Trophoblast cell (in vitro differentiated cells and primary cell): ENCODE data around the gene VPS16.

Source experiments
- DNase-seq, 2 donors: peaks; one replicate each; pipeline ENCODE4 v3.0.0-alpha.2; 2016
- H2AFZ ChIP-seq: 2 replicates; pipeline ENCODE4 v1.6.1; 2013; ENCODE audit warnings: low read length, moderate library complexity, mild to moderate bottlenecking; ENCODE audit not compliant: insufficient read depth, poor library complexity
- H2AK5ac ChIP-seq: 2 replicates; pipeline ENCODE4 v1.6.1; 2013; ENCODE audit warnings: mild to moderate bottlenecking, low read length
- H2BK120ac ChIP-seq: 2 replicates; pipeline ENCODE4 v1.6.1; 2013; ENCODE audit warnings: low read length, mild to moderate bottlenecking, moderate library complexity; ENCODE audit not compliant: insufficient read depth, poor library complexity
- H2BK12ac ChIP-seq: 2 replicates; pipeline ENCODE4 v1.6.1; 2013; ENCODE audit warnings: mild to moderate bottlenecking, low read length, moderate library complexity
- H2BK5ac ChIP-seq: 2 replicates; pipeline ENCODE4 v1.6.1; 2013; ENCODE audit warnings: low read length, low read depth, moderate library complexity, mild to moderate bottlenecking; ENCODE audit not compliant: poor library complexity
- H3K14ac ChIP-seq: 2 replicates; pipeline ENCODE4 v1.6.1; 2013; ENCODE audit warnings: mild to moderate bottlenecking, low read length
- H3K18ac ChIP-seq: 2 replicates; pipeline ENCODE4 v1.6.1; 2013; ENCODE audit warnings: mild to moderate bottlenecking, low read length
- H3K23ac ChIP-seq: 2 replicates; pipeline ENCODE4 v1.6.1; 2013; ENCODE audit warnings: low read length
- H3K27ac ChIP-seq: 2 replicates; pipeline ENCODE4 v1.5.1; 2013; ENCODE audit warnings: low read depth, mild to moderate bottlenecking, inconsistent platforms, low read length, moderate library complexity
- H3K27me3 ChIP-seq: 2 replicates; pipeline ENCODE4 v1.6.1; 2013; ENCODE audit warnings: inconsistent platforms, mild to moderate bottlenecking, low read length, moderate library complexity; ENCODE audit not compliant: insufficient read depth
- H3K36me3 ChIP-seq, 2 experiments: 1 replicate in 1 of 2; 2 replicates in 1 of 2; pipeline ENCODE4 v1.6.1; 2013; ENCODE audit warnings: low read length in 2 of 2, mild to moderate bottlenecking in 2 of 2, moderate library complexity in 1 of 2; ENCODE audit not compliant: insufficient read depth in 2 of 2, control insufficient read depth in 1 of 2
- H3K4ac ChIP-seq: 2 replicates; pipeline ENCODE4 v1.6.1; 2013; ENCODE audit warnings: low read depth, mild to moderate bottlenecking, low read length, moderate library complexity
- H3K4me1 ChIP-seq, 2 experiments: 1 replicate in 1 of 2; 2 replicates in 1 of 2; pipeline ENCODE4 v1.6.1; 2013; ENCODE audit warnings: low read length in 2 of 2, mild to moderate bottlenecking in 2 of 2, moderate library complexity in 1 of 2; ENCODE audit not compliant: insufficient read depth in 2 of 2, control insufficient read depth in 1 of 2
- H3K4me2 ChIP-seq: 2 replicates; pipeline ENCODE4 v1.6.1; 2013; ENCODE audit warnings: inconsistent platforms, mild to moderate bottlenecking, low read length, moderate library complexity
- H3K4me3 ChIP-seq: 2 replicates; pipeline ENCODE4 v1.5.1; 2013; ENCODE audit warnings: mild to moderate bottlenecking, low read depth, low read length, inconsistent platforms
- H3K79me1 ChIP-seq: one replicate; pipeline ENCODE4 v1.6.1; 2013; ENCODE audit warnings: low read length
- H3K79me2 ChIP-seq: 2 replicates; pipeline ENCODE4 v1.6.1; 2013; ENCODE audit warnings: low read length, mild to moderate bottlenecking; ENCODE audit not compliant: control insufficient read depth, insufficient read depth, poor library complexity
- H3K9ac ChIP-seq: 2 replicates; pipeline ENCODE4 v1.6.1; 2013; ENCODE audit warnings: mild to moderate bottlenecking, low read length
- H3K9me3 ChIP-seq: 2 replicates; pipeline ENCODE4 v1.6.1; 2013; ENCODE audit warnings: low read depth, mild to moderate bottlenecking, control low read depth, inconsistent platforms, low read length; ENCODE audit not compliant: insufficient read depth
- H4K12ac ChIP-seq: 2 replicates; pipeline ENCODE4 v1.6.1; 2013; ENCODE audit warnings: low read depth, mild to moderate bottlenecking, low read length, moderate library complexity
- H4K8ac ChIP-seq: 2 replicates; pipeline ENCODE4 v1.6.1; 2013; ENCODE audit warnings: low read depth, mild to moderate bottlenecking, low read length, moderate library complexity
- H4K91ac ChIP-seq: one replicate; pipeline ENCODE4 v1.6.1; 2013; ENCODE audit warnings: low read depth, mild to moderate bottlenecking, low read length, moderate library complexity
- WGBS: extraction: QIAGEN DNeasy Blood & Tissue Kit; methylation state at CpG from one replicate; pipeline ENCODE4 v1.1.7; 2013; ENCODE audit warnings: missing lambda C conversion rate; ENCODE audit not compliant: insufficient read length, insufficient coverage; ENCODE audit errors: extremely low coverage; 5-methylcytosine and 5-hydroxymethylcytosine counted together

The VPS16 gene

DNA sequence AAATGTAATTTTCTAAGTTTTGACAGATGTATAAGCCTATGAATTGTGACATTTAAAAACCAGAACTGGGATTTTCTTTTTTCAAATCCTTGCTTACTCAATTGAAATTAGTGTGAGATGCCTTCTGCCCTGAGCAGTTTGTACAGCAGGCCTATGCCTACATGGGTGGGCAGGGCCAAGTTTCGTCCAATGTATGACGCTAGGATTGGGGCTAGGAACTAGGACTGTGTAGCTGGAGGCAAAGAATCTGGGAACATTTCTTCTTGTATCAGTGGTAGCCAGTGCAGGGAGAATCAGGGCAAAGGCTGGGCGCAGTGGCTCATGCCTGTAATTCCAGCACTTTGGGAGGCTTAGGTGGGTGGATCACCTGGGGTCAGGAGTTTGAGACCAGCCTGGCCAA is 28.8 kb downstream of the VPS16 start:
- Histone ChIP-seq H3K36me3 (peaks cover 15 to 20% of the 10 kb centered on the region in 2 experiments), H4K8ac (no peak overlapping the region), H3K79me2 (peaks cover 3% of the 10 kb centered on the region), H4K12ac (no peak overlapping the region), H3K18ac (no peak overlapping the region), H3K9me3 (peaks cover 3% of the 10 kb centered on the region), H3K4me2 (no peak overlapping the region), H2AFZ (no peak overlapping the region), H2AK5ac (no peak overlapping the region), H3K4me1 (peaks cover 8 to 15% of the 10 kb centered on the region in 2 experiments), H2BK120ac (no peak overlapping the region), H3K14ac (no peak overlapping the region), H2BK12ac (no peak overlapping the region), H3K4ac (no peak overlapping the region), H2BK5ac (no peak overlapping the region), H3K4me3 (no peak overlapping the region), H3K23ac (no peak overlapping the region), H3K27me3 (peaks cover 12% of the 10 kb centered on the region), H3K9ac (no peak overlapping the region), H3K27ac (no peak overlapping the region), H3K79me1 (peaks cover 7% of the 10 kb centered on the region), H4K91ac (no peak overlapping the region)
- DNase-seq, result peak; percentile 53 to 64
- no CpG with 5 or more reads among the region's 3 CpGs for WGBS

DNA sequence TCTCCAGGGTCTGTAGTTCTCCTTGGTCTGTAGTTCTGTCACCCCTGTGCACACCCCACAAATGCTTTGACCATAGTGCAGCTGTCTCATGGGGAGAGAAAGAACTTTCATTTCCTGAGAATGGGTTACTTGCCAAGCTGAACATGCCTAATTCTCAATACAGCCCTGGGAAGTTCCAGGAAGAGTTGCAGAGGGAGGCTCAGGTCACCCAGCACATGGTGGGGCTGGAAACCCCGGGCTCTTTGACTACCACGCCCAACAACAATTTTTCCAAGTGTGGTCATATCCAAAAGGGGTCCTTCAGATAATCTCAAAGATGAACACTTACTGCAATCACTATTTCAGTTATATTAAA is 30.5 kb downstream of the VPS16 start:
- no peak overlapping the region for H2AK5ac ChIP-seq
- no peak overlapping the region for H2BK120ac ChIP-seq
- H3K4me2 ChIP-seq, result no peak overlapping the region
- no peak overlapping the region for H4K91ac ChIP-seq
- peaks cover 7% of the 10 kb centered on the region for H3K79me1 ChIP-seq
- H3K79me2 ChIP-seq, result peaks cover 3% of the 10 kb centered on the region
- no peak overlapping the region for H4K12ac ChIP-seq
- peaks cover 4 to 6% of the 10 kb centered on the region in 2 experiments for H3K36me3 ChIP-seq
- H3K23ac ChIP-seq, result no peak overlapping the region
- peaks cover 3% of the 10 kb centered on the region for H3K9me3 ChIP-seq
- H2BK12ac ChIP-seq, result no peak overlapping the region
- H2BK5ac ChIP-seq, result no peak overlapping the region
- no peak overlapping the region for H4K8ac ChIP-seq
- no peak overlapping the region for H3K4ac ChIP-seq
- no peak overlapping the region for H3K4me3 ChIP-seq
- H3K4me1 ChIP-seq, result peaks cover 10 to 16% of the 10 kb centered on the region in 2 experiments
- no peak overlapping the region for H3K27ac ChIP-seq
- H2AFZ ChIP-seq, result no peak overlapping the region
- no peak overlapping the region for H3K18ac ChIP-seq
- no CpG with 5 or more reads among the region's 2 CpGs for WGBS
- DNase-seq, result peak in 1 of 2 donors; percentile 7
- no peak overlapping the region for H3K14ac ChIP-seq
- H3K9ac ChIP-seq, result no peak overlapping the region
- peaks cover 12% of the 10 kb centered on the region for H3K27me3 ChIP-seq

DNA sequence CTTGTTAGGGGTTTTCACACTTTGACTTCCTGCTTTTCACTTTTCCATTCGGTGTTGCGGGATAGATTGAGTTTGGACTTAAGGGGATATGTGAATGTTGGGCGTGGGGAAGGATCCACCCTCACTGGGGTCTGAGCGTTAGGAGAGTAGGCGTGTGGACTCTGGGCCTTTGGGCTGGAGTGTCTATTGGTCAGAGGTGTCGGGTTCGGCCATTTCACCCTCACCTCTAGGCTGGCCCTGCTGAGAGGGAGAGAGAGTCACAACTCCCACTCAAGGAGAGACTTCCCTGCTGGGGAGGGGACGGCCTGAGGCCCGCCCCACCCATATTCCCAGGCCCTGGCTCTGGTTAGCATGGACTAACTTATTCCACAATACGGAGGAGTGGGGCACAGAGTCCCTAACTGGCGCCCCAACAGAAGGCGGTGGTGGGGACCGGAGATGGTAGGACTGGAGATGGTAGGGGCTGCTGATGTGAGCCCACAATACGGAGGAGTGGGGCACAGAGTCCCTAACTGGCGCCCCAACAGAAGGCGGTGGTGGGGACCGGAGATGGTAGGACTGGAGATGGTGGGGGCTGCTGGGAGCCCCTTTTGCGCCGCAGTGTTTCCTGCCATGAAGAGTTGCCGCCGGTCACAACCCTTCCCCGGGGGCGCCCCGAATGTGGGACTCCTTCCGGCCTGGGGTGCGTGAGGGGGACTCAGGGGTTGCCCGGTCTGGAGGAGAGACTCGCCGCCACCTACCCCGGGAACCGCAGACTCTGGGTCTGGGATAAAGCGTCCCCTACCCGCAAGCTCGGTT is 31.3 kb downstream of the VPS16 start:
- Histone ChIP-seq H3K9me3 (peaks cover 3% of the 10 kb centered on the region), H4K12ac (no peak overlapping the region), H2BK12ac (no peak overlapping the region), H3K4ac (no peak overlapping the region), H3K27me3 (peaks cover 12% of the 10 kb centered on the region), H4K91ac (no peak overlapping the region), H2BK5ac (no peak overlapping the region), H3K27ac (no peak overlapping the region), H3K18ac (no peak overlapping the region), H3K14ac (no peak overlapping the region), H3K79me1 (peaks cover 7% of the 10 kb centered on the region), H3K4me1 (peaks cover 10 to 16% of the 10 kb centered on the region in 2 experiments), H2BK120ac (no peak overlapping the region), H3K9ac (no peak overlapping the region), H3K23ac (peak overlapping the region; percentile 13), H3K4me2 (peak overlapping the region; percentile 90), H2AFZ (no peak overlapping the region), H3K79me2 (peaks cover 3% of the 10 kb centered on the region), H3K4me3 (peak overlapping the region; percentile 89), H2AK5ac (no peak overlapping the region), H4K8ac (no peak overlapping the region), H3K36me3 (no peaks in the 10 kb centered on the region)
- no CpG with 5 or more reads among the region's 34 CpGs for WGBS
- no peak for DNase-seq

DNA sequence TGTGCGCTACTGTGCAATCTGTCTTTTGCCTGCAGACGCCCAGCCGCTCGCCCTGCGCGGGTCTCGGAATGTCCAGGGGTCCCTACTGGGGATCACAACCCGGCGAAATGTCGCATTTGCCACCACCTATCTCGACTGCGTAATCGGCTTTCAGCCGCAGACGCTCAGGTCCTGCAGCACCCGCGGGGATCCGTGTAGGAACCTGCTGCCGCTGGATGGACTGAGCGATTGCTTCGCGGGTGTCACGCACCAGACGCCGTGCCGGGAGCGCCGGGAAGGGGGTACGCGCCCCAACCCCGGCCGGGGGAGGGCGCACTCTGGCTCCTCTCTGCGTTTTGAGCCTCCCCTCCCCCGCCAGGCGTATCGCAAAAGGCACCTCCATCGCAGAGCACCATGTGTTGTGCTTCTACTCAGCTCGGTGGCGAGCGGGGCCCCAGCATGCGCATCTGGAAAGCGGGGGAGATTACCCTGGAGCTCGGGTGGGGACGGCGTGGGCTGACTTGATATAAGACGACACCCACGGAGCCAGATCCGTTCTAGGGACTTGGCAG is 32.0 kb downstream of the VPS16 start:
- DNase-seq, result peak in 1 of 2 donors; percentile 28
- peaks cover 10 to 16% of the 10 kb centered on the region in 2 experiments for H3K4me1 ChIP-seq

More for the DNA sequence above, 32.0 kb downstream of the VPS16 start:
- Histone ChIP-seq H3K23ac (no peak overlapping the region), H3K27ac (no peak overlapping the region), H3K36me3 (no peaks in the 10 kb centered on the region), H3K9me3 (peaks cover 3% of the 10 kb centered on the region), H3K4me3 (peak overlapping the region; percentile 89), H3K27me3 (peaks cover 12% of the 10 kb centered on the region), H3K4me2 (peak overlapping the region; percentile 90), H2BK12ac (no peak overlapping the region), H2BK5ac (no peak overlapping the region), H4K12ac (peak overlapping the region; percentile 58), H3K79me2 (peaks cover 3% of the 10 kb centered on the region), H4K8ac (peak overlapping the region; percentile 85), H3K9ac (peak overlapping the region; percentile 30), H2BK120ac (no peak overlapping the region), H3K79me1 (peaks cover 7% of the 10 kb centered on the region), H2AK5ac (no peak overlapping the region), H3K18ac (no peak overlapping the region), H2AFZ (peak overlapping the region; percentile 74), H4K91ac (no peak overlapping the region), H3K4ac (no peak overlapping the region), H3K14ac (no peak overlapping the region)
- WGBS, result no CpG with 5 or more reads among the region's 49 CpGs
